ENCODE measurements around the gene SH2D1A.
"Not testable (repeated sequence)": the region's sequence is repeated elsewhere in the genome, so short reads cannot be mapped to it uniquely, and the experiment has no call there.

The SH2D1A gene

GRCh38 chrX:124346117-124346876 is at the start of gene SH2D1A:
Gene SH2D1A, plus strand, starts transcription at chrX:124346563. Its CDS starts 80 bp downstream, at chrX:124346643.
- DNase-seq (ENCODE audit: low spot score): no peak

- DNase-seq (ENCODE audit: low spot score): not testable (repeated sequence)
Measured at GRCh38 chrX:124299323-124299722, 47.0 kb upstream of the SH2D1A start.

GRCh38 chrX:124300405-124300804 is 46.0 kb upstream of the SH2D1A start:
- no peak for DNase-seq (ENCODE audit: low spot score)

- no peak for DNase-seq (ENCODE audit: low spot score)
Measured at GRCh38 chrX:124307253-124307907, 39.0 kb upstream of the SH2D1A start.

GRCh38 chrX:124325732-124326131 is 20.6 kb upstream of the SH2D1A start:
- no peak for DNase-seq (ENCODE audit: low spot score)

- no peak for DNase-seq (ENCODE audit: low spot score)
Measured at GRCh38 chrX:124328765-124329164, 17.6 kb upstream of the SH2D1A start.

GRCh38 chrX:124332481-124333424 is 13.6 kb upstream of the SH2D1A start, which contains the start of gene TEX13D:
Gene TEX13D, plus strand, starts transcription at chrX:124332660. Its CDS starts 258 bp downstream, at chrX:124332918.
- DNase-seq (ENCODE audit: low spot score): no peak

- no peak for DNase-seq (ENCODE audit: low spot score)
Measured at GRCh38 chrX:124333862-124334261, 12.5 kb upstream of the SH2D1A start.

- DNase-seq (ENCODE audit: low spot score): not testable (repeated sequence)
Measured at GRCh38 chrX:124334555-124334954, 11.8 kb upstream of the SH2D1A start.

GRCh38 chrX:124335598-124335997 is 10.8 kb upstream of the SH2D1A start:
- DNase-seq (ENCODE audit: low spot score): no peak

GRCh38 chrX:124337916-124338315 is 8.4 kb upstream of the SH2D1A start:
- no peak for DNase-seq (ENCODE audit: low spot score)

- DNase-seq (ENCODE audit: low spot score): no peak
Measured at GRCh38 chrX:124338733-124339514, 7.4 kb upstream of the SH2D1A start.

GRCh38 chrX:124341396-124342132 is 4.8 kb upstream of the SH2D1A start:
- no peak for DNase-seq (ENCODE audit: low spot score)

GRCh38 chrX:124342174-124342867 is 4.0 kb upstream of the SH2D1A start:
- no peak for DNase-seq (ENCODE audit: low spot score)

GRCh38 chrX:124343016-124343415 is 3.3 kb upstream of the SH2D1A start:
- no peak for DNase-seq (ENCODE audit: low spot score)

- no peak for DNase-seq (ENCODE audit: low spot score)
Measured at GRCh38 chrX:124344246-124344645, 2.1 kb upstream of the SH2D1A start.

GRCh38 chrX:124346877-124347241 is 496 bp downstream of the SH2D1A start:
- DNase-seq (ENCODE audit: low spot score): no peak

GRCh38 chrX:124347242-124347641 is 879 bp downstream of the SH2D1A start:
- DNase-seq (ENCODE audit: low spot score): no peak

- DNase-seq (ENCODE audit: low spot score): no peak
Measured at GRCh38 chrX:124348182-124348581, 1.8 kb downstream of the SH2D1A start.

- DNase-seq (ENCODE audit: low spot score): no peak
Measured at GRCh38 chrX:124348885-124349453, 2.6 kb downstream of the SH2D1A start.
